Tibial nerve (tissue), 4 donors: ENCODE measurements around the gene HTRA3.

Experiments
- EP300 ChIP-seq, 2 donors: sonication (generic); formaldehyde crosslinking; IDR thresholded peaks; one replicate each; pipeline ENCODE4 v1.6.1; 2017; ENCODE audit warnings: antibody characterized with exemption in 2 of 2, mild to moderate bottlenecking in 1 of 2
- POLR2A ChIP-seq, 2 donors: fragments of 450-650 bp; IDR thresholded peaks; one replicate each; pipeline ENCODE4 v1.6.1; 2017; ENCODE audit warnings: antibody characterized with exemption in 2 of 2, mild to moderate bottlenecking in 2 of 2, moderate library complexity in 2 of 2
- TF ChIP-seq, protein P1 (sequence below), 5 experiments: fragments of 200-600 bp in 3 of 5; fragments of 450-650 bp in 2 of 5; sonication (generic) in 3 of 5; IDR thresholded peaks; one replicate each; pipeline ENCODE4 v1.5.1; 2016 to 2019; ENCODE audit warnings: antibody characterized with exemption in 5 of 5, mild to moderate bottlenecking in 3 of 5, moderate library complexity in 2 of 5

DNA sequence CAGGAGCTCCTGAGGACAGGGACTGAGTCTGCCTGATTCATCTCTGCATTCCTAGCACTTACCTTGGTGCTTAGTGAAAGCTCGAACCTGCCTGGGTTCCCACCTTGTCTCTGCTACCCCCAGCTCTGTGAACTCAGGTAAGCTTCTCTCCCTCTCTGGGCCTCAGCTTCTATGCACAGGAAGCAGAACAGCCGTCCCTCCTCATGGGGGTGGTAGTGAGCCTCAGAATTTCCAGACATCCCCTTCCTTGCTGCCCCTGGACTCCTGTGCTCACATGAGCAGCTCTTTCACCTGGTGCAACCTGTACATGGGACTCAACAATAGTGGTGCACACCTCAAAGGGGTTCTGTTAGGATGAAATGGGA lies 50.8 kb downstream of the HTRA3 start:
- TF ChIP-seq, protein P1, sequence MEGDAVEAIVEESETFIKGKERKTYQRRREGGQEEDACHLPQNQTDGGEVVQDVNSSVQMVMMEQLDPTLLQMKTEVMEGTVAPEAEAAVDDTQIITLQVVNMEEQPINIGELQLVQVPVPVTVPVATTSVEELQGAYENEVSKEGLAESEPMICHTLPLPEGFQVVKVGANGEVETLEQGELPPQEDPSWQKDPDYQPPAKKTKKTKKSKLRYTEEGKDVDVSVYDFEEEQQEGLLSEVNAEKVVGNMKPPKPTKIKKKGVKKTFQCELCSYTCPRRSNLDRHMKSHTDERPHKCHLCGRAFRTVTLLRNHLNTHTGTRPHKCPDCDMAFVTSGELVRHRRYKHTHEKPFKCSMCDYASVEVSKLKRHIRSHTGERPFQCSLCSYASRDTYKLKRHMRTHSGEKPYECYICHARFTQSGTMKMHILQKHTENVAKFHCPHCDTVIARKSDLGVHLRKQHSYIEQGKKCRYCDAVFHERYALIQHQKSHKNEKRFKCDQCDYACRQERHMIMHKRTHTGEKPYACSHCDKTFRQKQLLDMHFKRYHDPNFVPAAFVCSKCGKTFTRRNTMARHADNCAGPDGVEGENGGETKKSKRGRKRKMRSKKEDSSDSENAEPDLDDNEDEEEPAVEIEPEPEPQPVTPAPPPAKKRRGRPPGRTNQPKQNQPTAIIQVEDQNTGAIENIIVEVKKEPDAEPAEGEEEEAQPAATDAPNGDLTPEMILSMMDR (IDR thresholded peaks at IDR 0.05): no peak
- TF ChIP-seq POLR2A (IDR thresholded peaks at IDR 0.05) (no peak), EP300 (IDR thresholded peaks at IDR 0.05) (no peak)
